Spleen (tissue), 7 donors: ENCODE results near the gene FHL1.

Experiments used
- CTCF ChIP-seq, 11 experiments: fragments of 200-600 bp in 7 of 11; fragments of 450-650 bp in 4 of 11; sonication (generic) in 4 of 11; IDR thresholded peaks in 8 of 11; conservative IDR thresholded peaks in 3 of 11; 1 replicate in 7 of 11; 2 replicates in 4 of 11; pipeline versions ENCODE4 v1.4.0 to v1.8.0; 2016 to 2021; ENCODE audit warnings: antibody characterized with exemption in 11 of 11, inconsistent platforms in 4 of 11, mild to moderate bottlenecking in 1 of 11
- POLR2A ChIP-seq, 3 donors: fragments of 450-650 bp; IDR thresholded peaks; one replicate each; pipeline ENCODE4 v1.5.1; 2017; ENCODE audit warnings: antibody characterized with exemption in 3 of 3, mild to moderate bottlenecking in 1 of 3
- donor health status: DM: no; HTN: no; CAD: no; lungs with moderate emphysema.
- donor health status: DM: no; HTN: no; CAD: no.
- donor health status: DM: no; HTN: no; CAD: no.

GRCh38 chrX:136182414-136182813, 35.1 kb downstream of the FHL1 start:
- TF ChIP-seq CTCF (IDR thresholded peaks at IDR 0.05 in 8 of 11, conservative IDR thresholded peaks at IDR 0.05 in 3 of 11): no peak
- TF ChIP-seq POLR2A (IDR thresholded peaks at IDR 0.05): no peak
